PC-9 (cell line): ENCODE data around the gene DISP3. TPM values are rescaled to one million over a fixed set of nuclear protein-coding genes. Genes with fewer than 3 reads are reported as not detected.

Experiments used
- BruUV-seq: library from RNA; stranded (reverse); fragments of 400-500 nt; replicated peaks from 2 replicates; lab custom pipeline; 2021; lab: Mats Ljungman, UMichigan
- CTCF ChIA-PET: fragments of 300-600 bp; sonication (Branson Sonifier 250); formaldehyde crosslinking; loops from one replicate; lab custom pipeline; 2022; ENCODE audit warnings: antibody characterized with exemption; lab: Charles Lee
- POLR2A ChIA-PET: fragments of 300-600 bp; sonication (Branson Sonifier 250); formaldehyde crosslinking; loops from one replicate; lab custom pipeline; 2022; ENCODE audit warnings: antibody characterized with exemption; ENCODE audit not compliant: unreplicated experiment; lab: Charles Lee
- DNase-seq, 2 experiments: peaks; one replicate each; pipeline versions ENCODE4 v3.0.0 to v3.0.0-alpha.2; 2015 to 2022; ENCODE audit warnings: mixed read lengths in 1 of 2
- H2AFZ ChIP-seq: fragments of 200-600 bp; sonication (generic); 2 replicates; pipeline ENCODE4 v1.8.1; 2017; ENCODE audit warnings: antibody characterized with exemption
- H3F3A ChIP-seq: fragments of 200-600 bp; sonication (generic); 2 replicates; pipeline ENCODE4 v1.8.1; 2017; ENCODE audit warnings: antibody characterized with exemption, mild to moderate bottlenecking, low read depth; ENCODE audit not compliant: insufficient read depth
- H3K27ac ChIP-seq: fragments of 200-600 bp; sonication (generic); 2 replicates; pipeline ENCODE4 v1.6.1; 2016; ENCODE audit warnings: mixed run types
- H3K27me3 ChIP-seq: fragments of 200-600 bp; sonication (generic); 2 replicates; pipeline ENCODE4 v1.6.1; 2016; ENCODE audit warnings: low read depth, mixed run types; ENCODE audit not compliant: insufficient read depth
- H3K36me3 ChIP-seq: fragments of 200-600 bp; sonication (generic); 2 replicates; pipeline ENCODE4 v1.6.1; 2016; ENCODE audit warnings: low read depth, mixed run types
- H3K4me1 ChIP-seq: fragments of 200-600 bp; sonication (generic); replicated peaks from 2 replicates; pipeline ENCODE4 v1.6.1; 2016; ENCODE audit warnings: mixed run types; ENCODE audit not compliant: insufficient read depth
- H3K4me2 ChIP-seq: fragments of 200-600 bp; sonication (generic); 2 replicates; pipeline ENCODE4 v1.6.1; 2017; ENCODE audit warnings: mixed run types
- H3K4me3 ChIP-seq: fragments of 200-600 bp; sonication (generic); 2 replicates; pipeline ENCODE4 v1.6.1; 2016; ENCODE audit warnings: mixed run types
- H3K79me2 ChIP-seq: fragments of 200-600 bp; sonication (generic); 2 replicates; pipeline ENCODE4 v1.6.1; 2017; ENCODE audit warnings: low read depth, mixed run types
- H3K9me2 ChIP-seq: fragments of 200-600 bp; sonication (generic); 2 replicates; pipeline ENCODE4 v1.8.1; 2017; ENCODE audit warnings: mild to moderate bottlenecking; ENCODE audit not compliant: insufficient read depth
- H3K9me3 ChIP-seq: fragments of 200-600 bp; sonication (generic); 2 replicates; pipeline ENCODE4 v1.8.1; 2016; ENCODE audit warnings: low read depth; ENCODE audit not compliant: insufficient read depth
- H4K20me1 ChIP-seq: fragments of 200-600 bp; sonication (generic); 2 replicates; pipeline ENCODE4 v1.8.1; 2017; ENCODE audit not compliant: insufficient read depth
- CTCF ChIP-seq: fragments of 200-600 bp; sonication (generic); conservative IDR thresholded peaks from 2 replicates; pipeline ENCODE4 v1.6.1; 2017; ENCODE audit warnings: mixed run types, antibody characterized with exemption, mild to moderate bottlenecking, moderate library complexity
- EZH2 ChIP-seq: fragments of 200-600 bp; sonication (generic); IDR thresholded peaks from 2 replicates; pipeline ENCODE4 v1.8.0; 2017; ENCODE audit warnings: antibody characterized with exemption, low read depth
- intact Hi-C: fragments of 100-400 bp; cut with micrococcal nuclease; formaldehyde crosslinking; loops from one replicate; pipeline ENCODE4 v1.10.0; 2022; ENCODE audit not compliant: unreplicated experiment
- total RNA-seq: library from RNA; stranded (reverse); gene quantifications from 2 replicates; pipeline ENCODE4 v1.2.3, GENCODE V29; 2021

Gene DISP3
- total RNA-seq, 1 experiment from 2014 or later, result not detected

GRCh38 chr1:11519629-11520031 is 40.7 kb downstream of the DISP3 start:
- no peak overlapping the region for H3K4me3 ChIP-seq
- intact Hi-C loops, result no loop called here
- H3K9me3 ChIP-seq, result no peaks in the 10 kb centered on the region
- ChIA-PET POLR2A (no interaction called here), CTCF (no interaction called here)
- TF ChIP-seq EZH2, result no peak
- no peak for TF ChIP-seq CTCF
- no peak for DNase-seq
- BruUV-seq, result no TSS peak
- H3K27ac ChIP-seq, result no peak overlapping the region
- H3K9me2 ChIP-seq, result no peaks in the 10 kb centered on the region
- H3K4me2 ChIP-seq, result no peak overlapping the region
- no peaks in the 10 kb centered on the region for H3F3A ChIP-seq
- H3K4me1 ChIP-seq, result no peaks in the 10 kb centered on the region
- peaks cover 27% of the 10 kb centered on the region for H3K27me3 ChIP-seq
- no peaks in the 10 kb centered on the region for H4K20me1 ChIP-seq
- no peaks in the 10 kb centered on the region for H3K36me3 ChIP-seq
- H3K79me2 ChIP-seq, result no peaks in the 10 kb centered on the region
- no peak overlapping the region for H2AFZ ChIP-seq

- no peaks in the 10 kb centered on the region for H3K4me1 ChIP-seq
- no peaks in the 10 kb centered on the region for H3K79me2 ChIP-seq
- ChIA-PET CTCF (no interaction called here), POLR2A (no interaction called here)
- TF ChIP-seq EZH2, result no peak
- no peak for TF ChIP-seq CTCF
- no peak for DNase-seq
- H3K4me2 ChIP-seq, result no peak overlapping the region
- H2AFZ ChIP-seq, result no peak overlapping the region
- no peaks in the 10 kb centered on the region for H3F3A ChIP-seq
- no peaks in the 10 kb centered on the region for H3K9me2 ChIP-seq
- intact Hi-C loops, result no loop called here
- no TSS peak for BruUV-seq
- no peaks in the 10 kb centered on the region for H3K36me3 ChIP-seq
- H3K4me3 ChIP-seq, result no peak overlapping the region
- H3K27me3 ChIP-seq, result peaks cover 34% of the 10 kb centered on the region
- H3K27ac ChIP-seq, result no peak overlapping the region
- H3K9me3 ChIP-seq, result no peaks in the 10 kb centered on the region
- no peaks in the 10 kb centered on the region for H4K20me1 ChIP-seq
Observed at GRCh38 chr1:11520531-11521233, 41.7 kb downstream of the DISP3 start.

- Histone ChIP-seq H3K79me2 (no peaks in the 10 kb centered on the region), H4K20me1 (no peaks in the 10 kb centered on the region), H3F3A (no peaks in the 10 kb centered on the region), H3K9me3 (no peaks in the 10 kb centered on the region), H3K27ac (no peak overlapping the region), H3K36me3 (no peaks in the 10 kb centered on the region), H3K4me2 (no peak overlapping the region), H3K4me1 (no peaks in the 10 kb centered on the region), H3K9me2 (no peaks in the 10 kb centered on the region), H2AFZ (no peak overlapping the region), H3K27me3 (peaks cover 43% of the 10 kb centered on the region), H3K4me3 (no peak overlapping the region)
- no TSS peak for BruUV-seq
- POLR2A ChIA-PET, result no interaction called here
- CTCF ChIA-PET, result no interaction called here
- no peak for DNase-seq
- intact Hi-C loops, result no loop called here
- no peak for TF ChIP-seq CTCF
- TF ChIP-seq EZH2, result no peak
Observed at GRCh38 chr1:11521582-11522399, 42.8 kb downstream of the DISP3 start.
